Measurements from ENCODE around the gene TLR5. TPM values are rescaled to one million over a fixed set of nuclear protein-coding genes. Genes with fewer than 3 reads are reported as not detected.
"Not testable (repeated sequence)": the region's sequence is repeated elsewhere in the genome, so short reads cannot be mapped to it uniquely, and the experiment has no call there.

TLR5 gene, protein sequence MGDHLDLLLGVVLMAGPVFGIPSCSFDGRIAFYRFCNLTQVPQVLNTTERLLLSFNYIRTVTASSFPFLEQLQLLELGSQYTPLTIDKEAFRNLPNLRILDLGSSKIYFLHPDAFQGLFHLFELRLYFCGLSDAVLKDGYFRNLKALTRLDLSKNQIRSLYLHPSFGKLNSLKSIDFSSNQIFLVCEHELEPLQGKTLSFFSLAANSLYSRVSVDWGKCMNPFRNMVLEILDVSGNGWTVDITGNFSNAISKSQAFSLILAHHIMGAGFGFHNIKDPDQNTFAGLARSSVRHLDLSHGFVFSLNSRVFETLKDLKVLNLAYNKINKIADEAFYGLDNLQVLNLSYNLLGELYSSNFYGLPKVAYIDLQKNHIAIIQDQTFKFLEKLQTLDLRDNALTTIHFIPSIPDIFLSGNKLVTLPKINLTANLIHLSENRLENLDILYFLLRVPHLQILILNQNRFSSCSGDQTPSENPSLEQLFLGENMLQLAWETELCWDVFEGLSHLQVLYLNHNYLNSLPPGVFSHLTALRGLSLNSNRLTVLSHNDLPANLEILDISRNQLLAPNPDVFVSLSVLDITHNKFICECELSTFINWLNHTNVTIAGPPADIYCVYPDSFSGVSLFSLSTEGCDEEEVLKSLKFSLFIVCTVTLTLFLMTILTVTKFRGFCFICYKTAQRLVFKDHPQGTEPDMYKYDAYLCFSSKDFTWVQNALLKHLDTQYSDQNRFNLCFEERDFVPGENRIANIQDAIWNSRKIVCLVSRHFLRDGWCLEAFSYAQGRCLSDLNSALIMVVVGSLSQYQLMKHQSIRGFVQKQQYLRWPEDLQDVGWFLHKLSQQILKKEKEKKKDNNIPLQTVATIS
- polyA plus RNA-seq (ENCODE audit: insufficient read length in 3 of 3), result 1 to 10 TPM; 5.3 to 6.4 (median 5.8) TPM

GRCh38 chr1:223142795-223143536 is at the start of gene TLR5:
Gene TLR5, minus strand, starts transcription at chr1:223143248. Its CDS starts 30,217 bp downstream, at chr1:223113031.
- peak in 2 of 3 donors; percentile 34 to 55 for DNase-seq (ENCODE audit: low read depth in 3 of 3, low spot score in 2 of 3)

GRCh38 chr1:223189903-223190724 is 47.1 kb upstream of the TLR5 start:
- DNase-seq (ENCODE audit: low read depth in 3 of 3, low spot score in 2 of 3), result no peak

GRCh38 chr1:223189525-223189902 is 46.5 kb upstream of the TLR5 start:
- no peak for DNase-seq (ENCODE audit: low read depth in 3 of 3, low spot score in 2 of 3)

DNA sequence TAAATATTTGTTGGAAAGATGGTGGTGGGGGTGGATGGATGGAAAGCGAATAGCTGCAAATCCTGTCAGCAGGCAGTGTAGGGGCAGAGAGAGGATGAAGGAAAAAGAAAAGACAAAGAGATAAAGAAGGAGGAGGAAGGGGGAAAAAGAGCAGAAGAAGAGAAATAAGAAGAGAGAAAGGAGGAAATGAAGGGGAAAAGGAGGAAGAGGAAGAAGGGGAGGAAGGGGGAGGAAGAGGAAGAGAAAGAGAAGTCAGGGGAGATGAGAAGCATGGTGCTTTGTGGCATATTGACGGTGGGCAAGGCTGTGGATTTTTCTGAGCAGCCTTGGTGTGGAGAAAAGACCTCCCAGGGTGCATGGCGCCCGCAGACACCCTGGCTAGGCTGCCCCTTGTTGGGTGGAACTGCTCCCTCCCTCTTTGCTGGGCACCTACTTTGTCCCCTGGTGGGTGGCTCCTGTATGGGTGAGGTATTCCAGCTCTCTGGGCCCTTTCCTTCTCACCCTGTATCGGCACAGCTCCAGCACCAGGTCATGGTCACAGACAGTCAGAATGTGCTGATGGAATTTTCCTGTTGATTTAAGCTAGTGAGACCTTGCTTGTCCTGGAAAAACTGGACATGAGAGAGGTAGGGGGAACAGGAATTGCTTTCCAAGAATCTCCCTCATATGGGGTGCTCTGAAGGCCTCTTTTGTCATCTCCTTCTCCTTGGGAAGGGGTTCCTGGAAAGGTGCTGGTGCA is 45.7 kb upstream of the TLR5 start:
- DNase-seq (ENCODE audit: low read depth in 3 of 3, low spot score in 2 of 3), result no peak

GRCh38 chr1:223186800-223187199 is 43.8 kb upstream of the TLR5 start:
- no peak for DNase-seq (ENCODE audit: low read depth in 3 of 3, low spot score in 2 of 3)

- DNase-seq (ENCODE audit: low read depth in 3 of 3, low spot score in 2 of 3), result no peak
These were observed 40.3 kb upstream of the TLR5 start for GRCh38 chr1:223183268-223183862.

DNA sequence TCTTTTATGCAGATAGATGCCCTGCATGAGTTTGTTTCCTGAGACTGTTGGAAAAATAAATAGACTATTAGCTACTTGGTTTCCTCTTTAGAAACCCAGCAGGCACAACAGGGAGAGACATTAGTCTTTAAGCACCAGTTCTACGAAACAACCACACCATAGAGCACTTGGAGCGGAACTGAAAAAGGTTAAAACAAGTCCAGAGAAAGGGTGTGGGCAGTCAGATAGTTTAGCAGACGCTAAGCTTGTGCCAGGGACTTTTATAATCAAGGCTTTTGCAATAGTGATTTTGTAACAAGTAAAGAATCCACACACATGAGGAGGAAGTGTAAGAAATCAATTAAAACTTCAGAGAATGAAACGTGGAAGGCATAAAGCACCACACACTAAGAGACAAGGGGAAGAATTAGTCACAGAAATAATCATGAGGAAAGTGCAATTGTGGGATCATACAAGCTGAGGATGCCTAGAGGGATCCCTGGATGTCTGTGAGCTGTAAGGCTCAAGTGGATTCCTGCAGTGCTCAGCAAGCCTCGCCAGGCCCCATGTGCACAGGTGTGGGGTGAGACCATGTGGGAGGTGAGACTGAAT is 37.8 kb upstream of the TLR5 start:
- DNase-seq (ENCODE audit: low read depth in 3 of 3, low spot score in 2 of 3), result no peak

- DNase-seq (ENCODE audit: low read depth in 3 of 3, low spot score in 2 of 3), result no peak
These were observed 36.7 kb upstream of the TLR5 start for GRCh38 chr1:223179786-223180185.

DNA sequence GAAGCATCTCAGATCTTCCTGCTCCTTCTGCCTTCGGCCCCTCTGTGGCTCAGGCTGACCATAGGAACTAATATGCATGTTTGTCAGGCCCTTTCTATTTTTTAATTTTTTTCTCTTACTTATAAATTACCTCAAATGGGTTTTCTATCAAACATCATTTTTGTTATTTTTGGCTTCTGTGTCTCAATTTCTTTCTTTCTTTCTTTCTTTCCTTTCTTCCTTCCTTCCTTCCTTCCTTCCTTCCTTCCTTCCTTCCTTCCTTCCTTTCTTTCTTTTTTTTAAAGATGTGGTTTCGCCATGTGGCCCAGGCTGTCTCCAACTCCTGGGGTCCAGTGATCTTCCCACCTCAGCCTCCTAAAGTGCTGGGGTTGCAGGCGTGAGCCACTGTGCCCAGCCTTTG is 36.2 kb upstream of the TLR5 start:
- no peak for DNase-seq (ENCODE audit: low read depth in 3 of 3, low spot score in 2 of 3)

- DNase-seq (ENCODE audit: low read depth in 3 of 3, low spot score in 2 of 3), result no peak
These were observed 34.6 kb upstream of the TLR5 start for GRCh38 chr1:223177681-223178080.

DNA sequence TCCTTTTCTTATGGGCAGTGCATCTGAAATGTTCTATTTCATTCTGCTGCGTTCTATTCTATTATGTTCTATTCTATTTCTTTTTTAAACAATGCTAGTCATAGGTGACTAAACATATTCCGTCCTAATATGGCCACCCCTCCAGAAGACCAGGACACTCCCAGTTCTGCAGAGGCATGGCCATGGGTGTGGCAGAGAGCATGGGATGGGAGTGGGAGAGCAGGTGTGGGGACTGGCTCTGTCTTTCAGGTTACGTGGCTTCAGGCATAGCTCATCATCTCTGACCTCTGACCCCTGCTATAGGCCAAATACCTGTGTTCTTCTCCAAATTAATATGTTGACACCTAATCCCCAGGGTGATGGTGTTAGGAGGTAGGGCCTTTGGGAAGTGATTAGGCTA is 33.4 kb upstream of the TLR5 start:
- no peak for DNase-seq (ENCODE audit: low read depth in 3 of 3, low spot score in 2 of 3)

- no peak for DNase-seq (ENCODE audit: low read depth in 3 of 3, low spot score in 2 of 3)
These were observed 32.6 kb upstream of the TLR5 start for GRCh38 chr1:223175633-223176032.

DNA sequence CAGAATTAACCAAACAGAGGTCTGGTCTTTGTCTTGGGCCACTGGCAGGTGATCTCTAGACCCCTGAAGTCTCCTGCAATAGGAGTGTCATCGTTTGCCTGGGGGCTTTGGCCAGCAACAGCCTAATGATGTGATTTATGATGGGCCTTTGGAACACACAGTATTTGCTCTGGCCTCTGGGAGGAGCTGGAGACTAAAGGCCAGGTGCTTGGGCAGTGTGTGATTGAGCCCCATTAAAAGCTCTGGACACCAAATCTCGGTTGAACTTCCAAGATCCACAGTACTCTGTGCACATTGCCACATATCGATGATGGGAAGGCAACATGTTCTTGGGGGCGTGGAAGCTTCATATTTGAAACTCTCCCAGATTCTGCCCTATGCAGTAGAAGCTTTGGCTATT is 32.0 kb upstream of the TLR5 start:
- DNase-seq (ENCODE audit: low read depth in 3 of 3, low spot score in 2 of 3), result no peak

DNA sequence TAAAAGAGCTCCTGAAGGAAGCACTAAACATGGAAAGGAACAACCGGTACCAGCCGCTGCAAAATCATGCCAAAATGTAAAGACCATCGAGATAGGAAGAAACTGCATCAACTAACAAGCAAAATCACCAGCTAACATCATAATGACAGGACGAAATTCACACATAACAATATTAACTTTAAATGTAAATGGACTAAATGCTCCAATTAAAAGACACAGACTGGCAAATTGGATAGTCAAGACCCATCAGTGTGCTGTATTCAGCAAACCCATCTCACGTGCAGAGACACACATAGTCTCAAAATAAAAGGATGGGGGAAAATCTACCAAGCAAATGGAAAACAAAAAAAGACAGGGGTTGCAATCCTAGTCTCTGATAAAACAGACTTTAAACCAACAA is 26.4 kb upstream of the TLR5 start:
- not testable (repeated sequence) for DNase-seq (ENCODE audit: low read depth in 3 of 3, low spot score in 2 of 3)

DNA sequence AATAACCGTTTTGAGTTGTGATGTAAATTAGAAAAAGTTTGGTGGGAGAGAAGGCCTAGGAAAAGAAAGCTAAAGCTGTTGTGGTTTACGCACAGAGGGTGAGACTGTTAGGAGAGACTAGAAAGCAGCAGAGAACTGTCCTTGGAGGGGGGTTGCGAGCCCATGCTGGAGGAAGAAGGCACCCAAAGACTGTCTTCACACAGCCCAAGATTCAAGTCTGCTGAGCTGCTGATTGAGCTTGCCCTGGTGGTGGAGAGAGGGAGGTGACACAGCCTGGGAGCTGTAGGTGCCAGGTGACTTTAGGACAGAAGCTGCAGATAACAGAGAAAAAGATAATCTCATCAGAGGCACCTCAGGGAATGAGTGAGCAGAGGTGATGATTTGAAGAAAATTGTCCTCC is 18.3 kb upstream of the TLR5 start:
- no peak for DNase-seq (ENCODE audit: low read depth in 3 of 3, low spot score in 2 of 3)

DNA sequence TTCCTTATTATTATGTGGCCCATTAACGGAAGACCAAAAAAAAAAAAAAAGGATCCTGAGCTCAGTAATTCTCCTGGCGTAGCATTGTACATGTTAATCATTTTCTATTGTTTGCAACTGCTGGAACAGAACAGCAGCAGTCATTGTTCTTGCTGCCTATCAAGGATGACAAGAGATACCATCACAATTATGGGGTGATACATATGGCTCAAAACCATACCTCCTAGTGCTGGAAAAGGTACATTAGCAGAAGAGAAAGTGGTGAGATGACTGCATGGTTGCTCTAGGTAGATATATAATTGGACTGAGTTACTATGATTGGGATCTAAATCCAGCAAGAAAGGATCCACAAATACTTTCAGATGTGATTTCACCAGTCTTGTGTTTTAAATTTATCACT is 13.3 kb upstream of the TLR5 start:
- DNase-seq (ENCODE audit: low read depth in 3 of 3, low spot score in 2 of 3), result no peak

GRCh38 chr1:223155153-223155552 is 12.1 kb upstream of the TLR5 start:
- no peak for DNase-seq (ENCODE audit: low read depth in 3 of 3, low spot score in 2 of 3)

DNA sequence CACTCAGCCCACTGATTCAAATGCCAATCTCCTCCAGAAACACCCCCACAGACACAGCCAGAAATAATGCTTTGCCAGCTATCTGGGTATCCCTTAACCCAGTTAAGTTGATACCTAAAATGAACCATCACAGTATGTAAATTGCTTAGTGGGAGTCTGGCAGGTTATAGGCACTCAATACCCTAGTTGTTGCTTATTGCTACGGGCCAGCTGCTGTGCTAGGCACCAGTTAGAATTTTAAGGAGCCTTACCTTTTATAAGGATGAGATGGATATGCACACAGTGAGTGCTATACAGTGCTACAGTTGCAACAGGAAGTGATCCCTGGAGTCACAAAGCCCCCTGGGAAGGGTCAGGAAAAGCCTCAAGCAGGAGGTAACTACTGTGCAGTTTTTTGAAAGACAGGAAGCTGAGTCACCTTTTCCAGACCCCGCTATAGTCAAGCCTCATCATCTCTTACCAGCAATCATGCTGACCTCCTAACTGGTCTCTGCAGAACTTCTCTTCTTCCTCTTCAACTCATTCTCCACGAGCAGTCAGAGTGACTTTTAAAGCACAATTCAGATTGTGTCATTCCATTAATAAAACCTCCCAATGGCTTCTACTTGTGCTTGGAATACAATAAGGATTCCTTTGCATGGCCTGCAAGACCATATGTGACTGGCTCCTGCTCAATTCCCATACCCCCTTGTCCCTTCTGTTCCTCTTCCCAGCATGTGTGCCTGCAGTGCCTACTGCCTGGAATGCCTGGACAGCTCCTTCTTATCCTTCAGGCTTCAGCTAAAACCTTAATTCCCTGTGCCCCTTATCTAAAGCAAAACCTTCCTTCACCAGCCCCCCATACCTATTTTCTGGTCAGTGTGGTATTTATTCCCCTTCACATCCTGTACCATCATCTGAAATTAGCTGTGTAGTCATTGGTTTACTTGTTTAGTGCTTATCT is 10.4 kb upstream of the TLR5 start:
- no peak for DNase-seq (ENCODE audit: low read depth in 3 of 3, low spot score in 2 of 3)

Data from right renal cortex interstitium (tissue), 3 donors.